ENCODE results near the gene MMS22L.

- TF ChIP-seq CTCF (IDR thresholded peaks at IDR 0.05) (no peak), POLR2A (IDR thresholded peaks at IDR 0.05) (no peak)
Observed at GRCh38 chr6:97110626-97111025, 172.4 kb downstream of the MMS22L start.

Measured in heart left ventricle (tissue), 13 donors.